Measurements from ENCODE around the gene GLOD4. TPM values are rescaled to one million over a fixed set of nuclear protein-coding genes. Genes with fewer than 3 reads are reported as not detected.

Gene GLOD4
- total RNA-seq, 4 donors from 2014 or later, result 28.6 to 53.7 (median 37.0) TPM

- Histone ChIP-seq H3K4me3 (no peak overlapping the region), H3K27me3 (no peaks in the 10 kb centered on the region), H3K9me3 (no peaks in the 10 kb centered on the region), H3K36me3 (no peaks in the 10 kb centered on the region), H3K27ac (no peak overlapping the region), H3K4me1 (peaks cover 0 to 31% (median 10%) of the 10 kb centered on the region in 4 donors)
- DNase-seq (ENCODE audit: low spot score in 2 of 2), result no peak
- TF ChIP-seq EP300 (IDR thresholded peaks at IDR 0.05), result no peak
- no peak for TF ChIP-seq CTCF (IDR thresholded peaks at IDR 0.05)
- TF ChIP-seq POLR2A (IDR thresholded peaks at IDR 0.05), result no peak
- WGBS, 2 donors, result 90 to 92% methylated on average over 5 of the region's 5 CpGs
These were observed 64.0 kb downstream of the GLOD4 start for GRCh38 chr17:718075-718474.

Other genes starting within 250 kb of the GLOD4 start
- gene VPS53, start 67.4 kb downstream of the GLOD4 start, total RNA-seq, result 10 to 100 TPM; 24.1 to 47.0 (median 32.8) TPM
- 1 to 10 TPM; 3.9 to 6.3 (median 5.8) TPM for gene TLCD3A, start 49.7 kb downstream of the GLOD4 start, total RNA-seq
- 10 to 100 TPM in 3 of 4 donors, 1 to 10 TPM in 1; 9.9 to 29.0 (median 15.9) TPM for gene GEMIN4, start 30.0 kb downstream of the GLOD4 start, total RNA-seq
- 10 to 100 TPM; 18.6 to 29.1 (median 24.8) TPM for gene MRM3, start 73 bp upstream of the GLOD4 start, total RNA-seq
- 10 to 100 TPM in 3 of 4 donors, 1 to 10 TPM in 1; 6.6 to 28.4 (median 14.7) TPM for gene NXN, start 197.5 kb upstream of the GLOD4 start, total RNA-seq
- 10 to 100 TPM; 11.1 to 18.4 (median 14.7) TPM for gene TIMM22, start 214.8 kb upstream of the GLOD4 start, total RNA-seq

Data from tibial nerve (tissue), 4 donors.